ENCODE results near the gene TMEM9B.

DNA sequence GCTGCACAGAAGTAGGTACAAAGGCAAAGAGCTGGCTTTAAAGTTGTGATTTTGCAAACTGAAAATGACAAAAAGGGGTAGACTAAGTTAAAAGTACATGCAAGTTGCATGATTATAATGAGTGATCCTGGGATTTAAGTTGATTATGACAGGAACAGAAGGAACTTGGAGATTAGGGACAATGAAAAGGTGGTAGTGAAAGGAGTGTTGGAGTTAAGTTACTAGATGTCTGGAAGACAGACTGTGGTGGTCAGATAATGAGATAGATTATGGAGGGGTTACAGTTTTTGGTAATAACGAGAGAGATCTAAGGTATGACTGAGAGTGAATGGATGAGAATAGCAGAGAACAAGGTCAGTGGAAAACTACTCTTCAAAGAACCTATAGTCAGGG is 7.7 kb upstream of the TMEM9B start:
- TF ChIP-seq, protein P1, sequence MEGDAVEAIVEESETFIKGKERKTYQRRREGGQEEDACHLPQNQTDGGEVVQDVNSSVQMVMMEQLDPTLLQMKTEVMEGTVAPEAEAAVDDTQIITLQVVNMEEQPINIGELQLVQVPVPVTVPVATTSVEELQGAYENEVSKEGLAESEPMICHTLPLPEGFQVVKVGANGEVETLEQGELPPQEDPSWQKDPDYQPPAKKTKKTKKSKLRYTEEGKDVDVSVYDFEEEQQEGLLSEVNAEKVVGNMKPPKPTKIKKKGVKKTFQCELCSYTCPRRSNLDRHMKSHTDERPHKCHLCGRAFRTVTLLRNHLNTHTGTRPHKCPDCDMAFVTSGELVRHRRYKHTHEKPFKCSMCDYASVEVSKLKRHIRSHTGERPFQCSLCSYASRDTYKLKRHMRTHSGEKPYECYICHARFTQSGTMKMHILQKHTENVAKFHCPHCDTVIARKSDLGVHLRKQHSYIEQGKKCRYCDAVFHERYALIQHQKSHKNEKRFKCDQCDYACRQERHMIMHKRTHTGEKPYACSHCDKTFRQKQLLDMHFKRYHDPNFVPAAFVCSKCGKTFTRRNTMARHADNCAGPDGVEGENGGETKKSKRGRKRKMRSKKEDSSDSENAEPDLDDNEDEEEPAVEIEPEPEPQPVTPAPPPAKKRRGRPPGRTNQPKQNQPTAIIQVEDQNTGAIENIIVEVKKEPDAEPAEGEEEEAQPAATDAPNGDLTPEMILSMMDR (conservative IDR thresholded peaks at IDR 0.05; ENCODE audit: low read depth in 2 of 2), result no peak
- TF ChIP-seq CREB1 (CRISPR knock-in tag; IDR thresholded peaks at IDR 0.05; ENCODE audit: low read depth), result no peak
- TF ChIP-seq REST (IDR thresholded peaks at IDR 0.05; ENCODE audit: unreplicated experiment), result no peak
- TF ChIP-seq EZH2 (IDR thresholded peaks at IDR 0.05; ENCODE audit: low read depth, unreplicated experiment), result no peak
- TF ChIP-seq POLR2AphosphoS5 (IDR thresholded peaks at IDR 0.05; ENCODE audit: low read depth), result no peak
- TF ChIP-seq NANOG (IDR thresholded peaks at IDR 0.05; ENCODE audit: borderline replicate concordance), result no peak
- TF ChIP-seq EZH2phosphoT487 (IDR thresholded peaks at IDR 0.05; ENCODE audit: unreplicated experiment), result no peak
- TF ChIP-seq ETS1 (IDR thresholded peaks at IDR 0.05), result no peak
- TF ChIP-seq ZNF114 (CRISPR knock-in tag; IDR thresholded peaks at IDR 0.05), result no peak
- no peak for TF ChIP-seq JUNB (IDR thresholded peaks at IDR 0.05; ENCODE audit: unreplicated experiment)
- TF ChIP-seq STAT1 (IDR thresholded peaks at IDR 0.05; ENCODE audit: unreplicated experiment), result no peak
- no peak for TF ChIP-seq ZNF331 (CRISPR knock-in tag; IDR thresholded peaks at IDR 0.05; ENCODE audit: low read depth)

Data from GM23338 (cell line).